Measurements from ENCODE around the gene MUC3A. TPM values are rescaled to one million over a fixed set of nuclear protein-coding genes. Genes with fewer than 3 reads are reported as not detected.

The MUC3A gene
- total and polyA plus RNA-seq, 2 experiments from 2014 or later, result 16.3 to 44.4 TPM

DNA sequence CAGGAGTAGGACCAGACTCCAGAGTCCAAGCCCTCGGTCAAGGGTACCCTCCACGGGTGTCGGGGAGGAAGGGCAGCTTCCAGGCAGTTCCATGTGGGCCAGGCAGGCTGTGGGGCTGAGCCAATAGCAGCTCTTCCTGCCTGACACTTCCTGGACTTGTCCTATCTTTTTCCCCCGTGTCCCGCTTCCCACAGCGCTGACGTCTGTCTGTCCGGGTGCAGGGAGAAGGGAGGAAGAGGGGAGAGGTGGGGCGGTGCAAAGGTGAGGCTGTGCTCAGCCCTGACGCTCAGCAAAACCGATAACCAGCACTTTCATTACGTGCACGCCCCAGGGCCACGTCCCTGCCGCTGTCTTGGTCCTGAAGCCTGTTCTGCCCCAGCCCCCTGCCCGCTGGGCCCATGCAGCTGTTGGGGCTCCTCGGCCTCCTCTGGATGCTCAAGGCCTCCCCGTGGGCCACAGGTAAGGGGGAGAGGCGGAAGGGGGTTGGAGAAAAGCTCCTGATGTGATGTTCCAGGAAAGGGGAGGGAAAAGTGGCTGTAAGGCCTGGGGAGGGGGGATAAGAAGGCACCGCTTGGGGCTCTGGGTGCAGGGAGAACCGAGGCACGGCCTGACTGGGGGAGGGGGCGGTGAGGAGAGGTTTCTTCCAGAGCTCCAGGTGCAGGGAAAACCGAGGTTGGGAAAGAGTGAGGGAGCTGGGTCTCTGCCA, at the start of gene MUC3A (continued):
- TF ChIP-seq, protein P1, sequence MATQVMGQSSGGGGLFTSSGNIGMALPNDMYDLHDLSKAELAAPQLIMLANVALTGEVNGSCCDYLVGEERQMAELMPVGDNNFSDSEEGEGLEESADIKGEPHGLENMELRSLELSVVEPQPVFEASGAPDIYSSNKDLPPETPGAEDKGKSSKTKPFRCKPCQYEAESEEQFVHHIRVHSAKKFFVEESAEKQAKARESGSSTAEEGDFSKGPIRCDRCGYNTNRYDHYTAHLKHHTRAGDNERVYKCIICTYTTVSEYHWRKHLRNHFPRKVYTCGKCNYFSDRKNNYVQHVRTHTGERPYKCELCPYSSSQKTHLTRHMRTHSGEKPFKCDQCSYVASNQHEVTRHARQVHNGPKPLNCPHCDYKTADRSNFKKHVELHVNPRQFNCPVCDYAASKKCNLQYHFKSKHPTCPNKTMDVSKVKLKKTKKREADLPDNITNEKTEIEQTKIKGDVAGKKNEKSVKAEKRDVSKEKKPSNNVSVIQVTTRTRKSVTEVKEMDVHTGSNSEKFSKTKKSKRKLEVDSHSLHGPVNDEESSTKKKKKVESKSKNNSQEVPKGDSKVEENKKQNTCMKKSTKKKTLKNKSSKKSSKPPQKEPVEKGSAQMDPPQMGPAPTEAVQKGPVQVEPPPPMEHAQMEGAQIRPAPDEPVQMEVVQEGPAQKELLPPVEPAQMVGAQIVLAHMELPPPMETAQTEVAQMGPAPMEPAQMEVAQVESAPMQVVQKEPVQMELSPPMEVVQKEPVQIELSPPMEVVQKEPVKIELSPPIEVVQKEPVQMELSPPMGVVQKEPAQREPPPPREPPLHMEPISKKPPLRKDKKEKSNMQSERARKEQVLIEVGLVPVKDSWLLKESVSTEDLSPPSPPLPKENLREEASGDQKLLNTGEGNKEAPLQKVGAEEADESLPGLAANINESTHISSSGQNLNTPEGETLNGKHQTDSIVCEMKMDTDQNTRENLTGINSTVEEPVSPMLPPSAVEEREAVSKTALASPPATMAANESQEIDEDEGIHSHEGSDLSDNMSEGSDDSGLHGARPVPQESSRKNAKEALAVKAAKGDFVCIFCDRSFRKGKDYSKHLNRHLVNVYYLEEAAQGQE (IDR thresholded peaks at IDR 0.05; ENCODE audit: unreplicated experiment), result no peak
- TF ChIP-seq CREB1 (CRISPR knock-in tag; IDR thresholded peaks at IDR 0.05; ENCODE audit: low read depth), result no peak
- TF ChIP-seq EZH2phosphoT487 (IDR thresholded peaks at IDR 0.05; ENCODE audit: unreplicated experiment), result no peak
- no peak for TF ChIP-seq EZH2 (IDR thresholded peaks at IDR 0.05; ENCODE audit: low read depth, unreplicated experiment)
- TF ChIP-seq ZNF331 (CRISPR knock-in tag; IDR thresholded peaks at IDR 0.05; ENCODE audit: low read depth), result no peak

DNA sequence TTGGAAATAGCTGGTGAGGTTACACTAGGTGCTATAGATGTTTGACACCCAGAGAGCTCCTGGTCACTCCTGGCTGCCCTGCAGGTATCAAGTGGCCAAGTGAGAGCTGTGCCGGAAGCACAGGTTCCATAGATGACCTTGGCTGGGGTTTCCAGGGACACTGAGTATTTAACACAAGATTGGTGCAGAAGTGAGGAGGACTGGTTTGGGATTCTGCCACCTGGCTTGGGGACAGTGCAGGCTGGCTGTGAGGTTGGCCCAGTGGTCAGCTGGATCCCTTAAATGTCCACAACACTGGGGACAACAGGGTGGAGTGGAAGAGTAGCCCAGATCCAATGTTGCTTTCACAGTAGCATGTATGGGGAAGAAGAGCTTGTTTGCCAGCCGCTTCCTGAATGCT, 48.4 kb upstream of the MUC3A start:
- no peaks in the 10 kb centered on the region; the same call in 1 of the 2 replicates for H4K20me1 ChIP-seq (replicated peaks; ENCODE audit: insufficient read depth)
- peaks cover 3% of the 10 kb centered on the region; the same call in 1 of the 2 replicates for H3K4me1 ChIP-seq (ENCODE audit: insufficient read depth)
- ATAC-seq (no peak), DNase-seq (ENCODE audit: low spot score) (no peak)
- no peaks in the 10 kb centered on the region for H3K36me3 ChIP-seq (ENCODE audit: insufficient read depth)
- H3K9me3 Mint-ChIP-seq, result peaks cover 6% of the 10 kb centered on the region; the same call in 1 of the 3 replicates
- H2AFZ ChIP-seq, result no peak overlapping the region
- H3K27ac ChIP-seq (ENCODE audit: low read depth), result no peak overlapping the region
- H3K4me3 Mint-ChIP-seq, result no peak overlapping the region
- peaks cover 16% of the 10 kb centered on the region for H3K27me3 ChIP-seq (ENCODE audit: insufficient read depth)
- H3K4me1 Mint-ChIP-seq, result peaks cover 5% of the 10 kb centered on the region
- H3F3A ChIP-seq (replicated peaks; ENCODE audit: low read depth), result peaks cover 4% of the 10 kb centered on the region; the same call in 1 of the 2 replicates
- no peak overlapping the region for H3K27ac Mint-ChIP-seq
- no peaks in the 10 kb centered on the region for H3K9me2 ChIP-seq (ENCODE audit: insufficient read depth)
- peaks cover 16% of the 10 kb centered on the region for H3K27me3 Mint-ChIP-seq (ENCODE audit: insufficient read depth, low read depth, poor library complexity)
- H3K36me3 Mint-ChIP-seq (ENCODE audit: low read depth), result no peaks in the 10 kb centered on the region; the same call in 2 of the 3 replicates
- no peak overlapping the region for H3K4me2 ChIP-seq
- TF ChIP-seq, protein P2, sequence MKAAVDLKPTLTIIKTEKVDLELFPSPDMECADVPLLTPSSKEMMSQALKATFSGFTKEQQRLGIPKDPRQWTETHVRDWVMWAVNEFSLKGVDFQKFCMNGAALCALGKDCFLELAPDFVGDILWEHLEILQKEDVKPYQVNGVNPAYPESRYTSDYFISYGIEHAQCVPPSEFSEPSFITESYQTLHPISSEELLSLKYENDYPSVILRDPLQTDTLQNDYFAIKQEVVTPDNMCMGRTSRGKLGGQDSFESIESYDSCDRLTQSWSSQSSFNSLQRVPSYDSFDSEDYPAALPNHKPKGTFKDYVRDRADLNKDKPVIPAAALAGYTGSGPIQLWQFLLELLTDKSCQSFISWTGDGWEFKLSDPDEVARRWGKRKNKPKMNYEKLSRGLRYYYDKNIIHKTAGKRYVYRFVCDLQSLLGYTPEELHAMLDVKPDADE (IDR thresholded peaks at IDR 0.05), result no peak
- TF ChIP-seq JUNB (IDR thresholded peaks at IDR 0.05; ENCODE audit: unreplicated experiment), result no peak
- TF ChIP-seq, protein P3, sequence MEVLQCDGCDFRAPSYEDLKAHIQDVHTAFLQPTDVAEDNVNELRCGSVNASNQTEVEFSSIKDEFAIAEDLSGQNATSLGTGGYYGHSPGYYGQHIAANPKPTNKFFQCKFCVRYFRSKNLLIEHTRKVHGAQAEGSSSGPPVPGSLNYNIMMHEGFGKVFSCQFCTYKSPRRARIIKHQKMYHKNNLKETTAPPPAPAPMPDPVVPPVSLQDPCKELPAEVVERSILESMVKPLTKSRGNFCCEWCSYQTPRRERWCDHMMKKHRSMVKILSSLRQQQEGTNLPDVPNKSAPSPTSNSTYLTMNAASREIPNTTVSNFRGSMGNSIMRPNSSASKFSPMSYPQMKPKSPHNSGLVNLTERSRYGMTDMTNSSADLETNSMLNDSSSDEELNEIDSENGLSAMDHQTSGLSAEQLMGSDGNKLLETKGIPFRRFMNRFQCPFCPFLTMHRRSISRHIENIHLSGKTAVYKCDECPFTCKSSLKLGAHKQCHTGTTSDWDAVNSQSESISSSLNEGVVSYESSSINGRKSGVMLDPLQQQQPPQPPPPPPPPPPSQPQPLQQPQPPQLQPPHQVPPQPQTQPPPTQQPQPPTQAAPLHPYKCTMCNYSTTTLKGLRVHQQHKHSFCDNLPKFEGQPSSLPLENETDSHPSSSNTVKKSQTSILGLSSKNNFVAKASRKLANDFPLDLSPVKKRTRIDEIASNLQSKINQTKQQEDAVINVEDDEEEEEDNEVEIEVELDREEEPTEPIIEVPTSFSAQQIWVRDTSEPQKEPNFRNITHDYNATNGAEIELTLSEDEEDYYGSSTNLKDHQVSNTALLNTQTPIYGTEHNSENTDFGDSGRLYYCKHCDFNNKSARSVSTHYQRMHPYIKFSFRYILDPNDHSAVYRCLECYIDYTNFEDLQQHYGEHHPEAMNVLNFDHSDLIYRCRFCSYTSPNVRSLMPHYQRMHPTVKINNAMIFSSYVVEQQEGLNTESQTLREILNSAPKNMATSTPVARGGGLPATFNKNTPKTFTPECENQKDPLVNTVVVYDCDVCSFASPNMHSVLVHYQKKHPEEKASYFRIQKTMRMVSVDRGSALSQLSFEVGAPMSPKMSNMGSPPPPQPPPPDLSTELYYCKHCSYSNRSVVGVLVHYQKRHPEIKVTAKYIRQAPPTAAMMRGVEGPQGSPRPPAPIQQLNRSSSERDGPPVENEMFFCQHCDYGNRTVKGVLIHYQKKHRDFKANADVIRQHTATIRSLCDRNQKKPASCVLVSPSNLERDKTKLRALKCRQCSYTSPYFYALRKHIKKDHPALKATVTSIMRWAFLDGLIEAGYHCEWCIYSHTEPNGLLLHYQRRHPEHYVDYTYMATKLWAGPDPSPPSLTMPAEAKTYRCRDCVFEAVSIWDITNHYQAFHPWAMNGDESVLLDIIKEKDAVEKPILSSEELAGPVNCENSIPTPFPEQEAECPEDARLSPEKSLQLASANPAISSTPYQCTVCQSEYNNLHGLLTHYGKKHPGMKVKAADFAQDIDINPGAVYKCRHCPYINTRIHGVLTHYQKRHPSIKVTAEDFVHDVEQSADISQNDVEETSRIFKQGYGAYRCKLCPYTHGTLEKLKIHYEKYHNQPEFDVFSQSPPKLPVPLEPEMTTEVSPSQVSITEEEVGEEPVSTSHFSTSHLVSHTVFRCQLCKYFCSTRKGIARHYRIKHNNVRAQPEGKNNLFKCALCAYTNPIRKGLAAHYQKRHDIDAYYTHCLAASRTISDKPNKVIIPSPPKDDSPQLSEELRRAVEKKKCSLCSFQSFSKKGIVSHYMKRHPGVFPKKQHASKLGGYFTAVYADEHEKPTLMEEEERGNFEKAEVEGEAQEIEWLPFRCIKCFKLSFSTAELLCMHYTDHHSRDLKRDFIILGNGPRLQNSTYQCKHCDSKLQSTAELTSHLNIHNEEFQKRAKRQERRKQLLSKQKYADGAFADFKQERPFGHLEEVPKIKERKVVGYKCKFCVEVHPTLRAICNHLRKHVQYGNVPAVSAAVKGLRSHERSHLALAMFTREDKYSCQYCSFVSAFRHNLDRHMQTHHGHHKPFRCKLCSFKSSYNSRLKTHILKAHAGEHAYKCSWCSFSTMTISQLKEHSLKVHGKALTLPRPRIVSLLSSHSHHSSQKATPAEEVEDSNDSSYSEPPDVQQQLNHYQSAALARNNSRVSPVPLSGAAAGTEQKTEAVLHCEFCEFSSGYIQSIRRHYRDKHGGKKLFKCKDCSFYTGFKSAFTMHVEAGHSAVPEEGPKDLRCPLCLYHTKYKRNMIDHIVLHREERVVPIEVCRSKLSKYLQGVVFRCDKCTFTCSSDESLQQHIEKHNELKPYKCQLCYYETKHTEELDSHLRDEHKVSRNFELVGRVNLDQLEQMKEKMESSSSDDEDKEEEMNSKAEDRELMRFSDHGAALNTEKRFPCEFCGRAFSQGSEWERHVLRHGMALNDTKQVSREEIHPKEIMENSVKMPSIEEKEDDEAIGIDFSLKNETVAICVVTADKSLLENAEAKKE (CRISPR knock-in tag; IDR thresholded peaks at IDR 0.05), result no peak
- H3K79me2 ChIP-seq (replicated peaks; ENCODE audit: insufficient read depth), result no peaks in the 10 kb centered on the region
- no peak overlapping the region for H3K4me3 ChIP-seq
